ENCODE data around the gene ZNF675. TPM values are rescaled to one million over a fixed set of nuclear protein-coding genes. Genes with fewer than 3 reads are reported as not detected.
"Not testable (repeated sequence)": the region's sequence is repeated elsewhere in the genome, so short reads cannot be mapped to it uniquely, and the experiment has no call there.

Gene ZNF675
- 10 to 100 TPM; 17.1 to 21.0 TPM for total RNA-seq

DNA sequence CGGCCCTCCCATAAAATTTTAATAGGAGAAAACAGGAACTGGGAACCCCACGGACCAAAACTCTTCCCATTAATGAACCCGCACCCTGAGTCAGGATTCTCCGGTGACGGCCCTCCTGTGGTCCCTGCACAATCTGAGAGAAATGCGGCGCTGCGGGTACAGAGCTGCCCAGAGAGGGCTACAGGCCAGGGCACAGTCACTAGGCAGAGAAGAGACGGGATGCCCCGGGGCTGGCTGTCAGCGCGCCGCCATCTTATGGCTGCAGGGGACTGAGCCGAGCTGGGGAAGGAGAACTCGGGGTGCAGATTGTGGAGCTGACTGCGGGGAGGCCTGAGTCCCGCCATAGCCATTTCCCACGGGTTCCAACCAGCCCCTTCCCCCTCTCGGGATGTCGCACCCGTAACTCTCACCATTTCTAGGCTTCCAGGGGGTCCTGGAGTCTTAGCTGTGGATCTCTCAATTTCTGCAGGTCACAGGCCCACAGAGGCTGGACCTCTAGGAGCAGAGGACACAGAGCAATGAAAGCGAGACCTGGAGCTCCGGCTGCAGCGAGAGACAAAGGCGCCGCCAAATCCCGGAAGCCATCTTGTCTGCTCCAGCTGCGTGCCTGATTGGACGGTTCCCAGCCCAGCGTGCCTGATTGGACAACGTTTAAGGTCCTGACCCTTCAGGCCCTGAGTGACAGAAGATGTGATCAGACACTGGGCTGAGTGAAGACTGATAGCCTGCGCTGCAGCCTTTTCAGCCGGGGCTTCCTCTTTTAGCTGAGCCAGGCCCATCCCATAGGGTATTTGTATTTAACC, at the start of gene ZNF675:
Gene ZNF675, minus strand, starts transcription at position 592 of the 803 bp plus-strand sequence. Its CDS starts 179 bp downstream, at position 413.
- intact Hi-C loops (cut with micrococcal nuclease) = loop anchor here (1.0 to 2.0 kb wide), 5 partner anchors 71 to 414 kb away; partner anchors contain the start of genes ZNF681, ZNF726 and ZNF91
- peaks cover 38% of the 10 kb centered on the region for H3K4me1 Mint-ChIP-seq (ENCODE audit: low read depth)
- peaks cover 24% of the 10 kb centered on the region for H3K36me3 Mint-ChIP-seq
- H3K4me3 Mint-ChIP-seq = peak within 1 kb of the TSS; percentile 97
- no peaks in the 10 kb centered on the region for H3K9me3 Mint-ChIP-seq
- H3K27me3 Mint-ChIP-seq = no peaks in the 10 kb centered on the region
- peak within 1 kb of the TSS; percentile 97 for H3K27ac Mint-ChIP-seq
- ChIA-PET CTCF (interaction anchor here (0.7 to 1.4 kb wide), 3 partner anchors 72 to 228 kb away, joined by 3 to 5 read pairs (median 4); partner anchors contain the start of genes ZNF681 and ZNF726), POLR2A (interaction anchor here (0.8 to 2.2 kb wide), 7 partner anchors 12 to 413 kb away, joined by 3 to 15 read pairs (median 6); partner anchors contain the start of genes ZNF681, ZNF726 and ZNF91)
- DNase-seq = peak; percentile 93

DNA sequence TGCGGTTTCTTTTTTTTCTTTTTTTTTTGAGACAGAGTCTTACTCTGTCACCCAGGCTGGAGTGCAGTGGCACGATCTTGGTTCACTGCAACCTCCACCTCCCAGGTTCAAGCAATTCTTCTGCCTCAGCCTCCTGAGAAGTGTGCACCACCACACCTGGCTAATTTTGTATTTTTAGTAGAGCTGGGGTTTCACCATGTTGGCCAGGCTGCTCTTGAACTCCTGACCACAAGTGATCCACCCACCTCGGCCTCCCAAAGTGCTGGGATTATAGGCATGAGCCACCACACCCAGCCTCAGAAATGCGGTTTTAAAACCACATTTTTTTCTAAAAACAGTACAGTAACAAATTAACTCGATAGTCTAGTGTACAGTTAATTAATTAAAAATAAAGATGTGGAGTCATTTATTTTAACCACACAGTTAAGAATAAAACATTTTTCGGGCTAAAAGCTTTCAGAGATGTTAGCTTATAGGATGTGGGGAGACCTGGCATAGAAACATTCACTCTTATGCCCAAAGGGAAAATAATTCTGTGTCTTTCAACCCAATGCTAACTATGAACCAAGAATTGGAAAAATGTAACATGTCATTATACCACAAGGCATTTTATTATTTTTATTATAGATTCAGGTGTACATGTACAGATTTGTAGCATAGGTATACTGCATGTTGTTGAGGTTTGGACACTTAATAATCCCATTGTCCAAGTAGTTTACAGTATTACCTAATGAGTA, 43.9 kb upstream of the ZNF675 start:
- intact Hi-C loops (cut with micrococcal nuclease); POLR2A ChIA-PET; H3K27me3 Mint-ChIP-seq; H3K4me1 Mint-ChIP-seq (ENCODE audit: low read depth); H3K4me3 Mint-ChIP-seq; H3K27ac Mint-ChIP-seq; CTCF ChIA-PET; DNase-seq: not testable (repeated sequence)
- Mint-ChIP-seq H3K9me3 (peaks cover 25% of the 10 kb centered on the region), H3K36me3 (peaks cover 11% of the 10 kb centered on the region)

DNA sequence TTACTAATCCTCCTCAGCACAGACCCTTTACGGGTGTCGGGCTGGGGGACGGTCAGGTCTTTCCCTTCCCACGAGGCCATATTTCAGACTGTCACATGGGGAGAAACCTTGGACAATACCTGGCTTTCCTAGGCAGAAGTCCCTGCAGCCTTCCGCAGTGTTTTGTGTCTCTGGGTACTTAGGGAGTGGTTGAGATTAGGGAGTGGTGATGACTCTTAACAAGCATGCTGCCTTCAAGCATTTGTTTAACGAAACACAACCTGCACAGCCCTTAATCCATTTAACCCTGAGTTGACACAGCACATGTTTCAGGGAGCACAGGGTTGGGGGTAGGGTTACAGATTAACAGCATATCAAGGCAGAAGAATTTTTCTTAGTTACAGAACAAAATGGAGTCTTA, 37.1 kb upstream of the ZNF675 start:
- intact Hi-C loops (cut with micrococcal nuclease); H3K36me3 Mint-ChIP-seq: not testable (repeated sequence)

DNA sequence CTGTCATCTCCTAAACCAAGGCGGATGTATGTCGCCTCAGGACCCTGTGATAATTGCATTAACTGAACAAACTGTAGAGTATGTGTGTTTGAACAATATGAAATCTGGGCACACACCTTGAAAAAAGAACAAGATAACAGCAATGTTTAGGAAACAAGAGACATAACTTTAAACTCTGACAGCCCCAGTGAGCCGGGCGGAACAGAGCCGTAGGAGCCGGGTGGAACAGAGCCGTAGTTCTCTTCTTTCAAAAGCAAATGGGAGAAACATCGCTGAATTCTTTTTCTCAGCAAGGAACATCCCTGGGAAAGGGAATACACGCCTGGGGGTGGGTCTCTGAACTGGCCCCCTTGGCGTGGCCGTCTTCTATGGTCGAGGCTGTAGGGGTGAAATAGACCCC, 31.8 kb upstream of the ZNF675 start:
- intact Hi-C loops (cut with micrococcal nuclease) = no loop called here
- CTCF ChIA-PET = no interaction called here
- H3K27me3 Mint-ChIP-seq = peaks cover 9% of the 10 kb centered on the region
- H3K36me3 Mint-ChIP-seq = no peaks in the 10 kb centered on the region
- H3K9me3 Mint-ChIP-seq = no peaks in the 10 kb centered on the region
- POLR2A ChIA-PET = no interaction called here
- peaks cover 6% of the 10 kb centered on the region for H3K4me1 Mint-ChIP-seq (ENCODE audit: low read depth)
- no peak for DNase-seq
- H3K4me3 Mint-ChIP-seq = no peak overlapping the region
- H3K27ac Mint-ChIP-seq = no peak overlapping the region

More for the DNA sequence above, 37.1 kb upstream of the ZNF675 start:
- H3K4me1 Mint-ChIP-seq (ENCODE audit: low read depth); H3K9me3 Mint-ChIP-seq; H3K27me3 Mint-ChIP-seq; POLR2A ChIA-PET; H3K4me3 Mint-ChIP-seq; CTCF ChIA-PET; H3K27ac Mint-ChIP-seq; DNase-seq: not testable (repeated sequence)

DNA sequence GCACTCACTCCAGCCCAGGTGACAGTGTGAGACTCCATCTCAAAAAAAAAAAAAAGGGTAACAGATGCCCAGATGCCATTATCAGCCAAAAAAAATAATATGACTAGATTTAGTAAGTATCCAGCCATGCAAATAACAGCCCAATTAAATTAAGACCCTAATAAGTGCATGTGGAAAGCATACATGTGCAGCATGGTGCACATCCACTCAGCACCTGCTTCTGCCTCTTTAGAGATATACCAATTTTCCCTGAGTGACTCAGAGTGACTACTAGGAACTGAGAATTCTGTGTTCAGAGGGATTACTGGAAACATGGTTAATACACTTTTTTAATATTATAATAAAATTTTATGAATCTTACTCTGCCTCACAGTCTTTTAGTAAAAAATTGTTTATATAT, 29.8 kb upstream of the ZNF675 start:
- H3K9me3 Mint-ChIP-seq = no peaks in the 10 kb centered on the region
- intact Hi-C loops (cut with micrococcal nuclease) = no loop called here
- CTCF ChIA-PET = no interaction called here
- POLR2A ChIA-PET = no interaction called here
- H3K36me3 Mint-ChIP-seq = no peaks in the 10 kb centered on the region
- peaks cover 6% of the 10 kb centered on the region for H3K4me1 Mint-ChIP-seq (ENCODE audit: low read depth)
- no peak overlapping the region for H3K27ac Mint-ChIP-seq
- H3K27me3 Mint-ChIP-seq = peaks cover 8% of the 10 kb centered on the region
- H3K4me3 Mint-ChIP-seq = no peak overlapping the region
- DNase-seq = no peak

DNA sequence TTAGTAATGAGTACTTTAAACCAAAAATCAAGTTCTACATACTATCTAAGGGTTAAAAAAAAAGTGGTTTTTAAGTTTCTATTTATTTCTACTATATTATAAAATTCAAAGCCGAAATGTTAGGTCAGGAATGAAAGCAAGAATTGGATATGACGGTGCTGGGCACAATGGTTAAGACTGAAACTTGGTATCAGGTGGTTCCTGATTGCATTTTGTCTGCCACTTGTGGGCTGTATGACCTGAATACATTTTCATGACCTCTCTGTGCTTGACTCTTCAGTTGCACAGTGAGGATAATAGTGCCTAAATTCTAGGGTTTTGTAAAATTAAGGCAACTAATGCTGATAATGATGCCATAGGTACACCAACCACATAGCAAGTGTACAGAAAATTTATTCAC, 22.3 kb upstream of the ZNF675 start:
- no peak overlapping the region for H3K4me3 Mint-ChIP-seq
- intact Hi-C loops (cut with micrococcal nuclease) = no loop called here
- H3K27me3 Mint-ChIP-seq = no peaks in the 10 kb centered on the region
- ChIA-PET CTCF (no interaction called here), POLR2A (no interaction called here)
- H3K36me3 Mint-ChIP-seq = no peaks in the 10 kb centered on the region
- peaks cover 5% of the 10 kb centered on the region for H3K9me3 Mint-ChIP-seq
- H3K4me1 Mint-ChIP-seq (ENCODE audit: low read depth) = no peaks in the 10 kb centered on the region
- no peak for DNase-seq
- no peak overlapping the region for H3K27ac Mint-ChIP-seq

DNA sequence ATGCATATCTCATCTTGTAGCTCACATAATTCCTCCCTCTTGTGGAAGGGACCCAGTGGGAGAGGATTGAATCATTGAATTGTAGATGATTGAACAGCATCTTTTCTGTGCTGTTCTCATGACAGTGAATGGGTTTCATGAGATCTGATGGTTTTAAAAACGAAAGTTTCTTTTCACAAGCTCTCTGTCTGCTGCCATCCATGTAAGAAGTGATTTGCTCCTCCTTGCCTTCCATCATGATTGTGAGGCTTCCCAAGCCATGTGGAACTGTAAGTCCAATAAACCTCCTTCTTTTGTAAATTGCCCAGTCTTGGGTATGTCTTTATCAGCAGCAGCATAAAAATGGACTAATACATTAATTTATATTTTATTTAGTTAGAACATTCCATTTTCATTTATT, 19.6 kb upstream of the ZNF675 start:
- no peak overlapping the region for H3K27ac Mint-ChIP-seq
- CTCF ChIA-PET = no interaction called here
- H3K4me3 Mint-ChIP-seq = no peak overlapping the region
- intact Hi-C loops (cut with micrococcal nuclease) = no loop called here
- peaks cover 2% of the 10 kb centered on the region for H3K36me3 Mint-ChIP-seq
- H3K4me1 Mint-ChIP-seq (ENCODE audit: low read depth) = no peaks in the 10 kb centered on the region
- no peak for DNase-seq
- peaks cover 3% of the 10 kb centered on the region for H3K27me3 Mint-ChIP-seq
- H3K9me3 Mint-ChIP-seq = peaks cover 5% of the 10 kb centered on the region
- POLR2A ChIA-PET = no interaction called here

DNA sequence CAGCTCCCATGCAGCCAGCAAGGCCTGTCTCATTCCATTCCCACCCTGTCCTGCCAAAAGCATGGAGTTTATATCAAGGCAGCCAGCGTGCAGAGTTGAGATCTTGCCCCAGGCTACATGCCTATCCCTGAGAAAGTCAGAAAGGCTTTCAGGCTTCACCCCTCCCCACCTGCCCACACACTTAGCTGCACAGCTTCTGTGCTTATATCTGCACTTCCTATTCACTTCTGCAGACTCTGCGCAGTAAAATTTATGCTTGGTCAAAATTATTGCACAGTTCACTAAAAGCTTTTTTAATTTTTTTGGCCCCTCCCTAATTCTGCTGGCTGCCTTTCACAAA, 12.5 kb upstream of the ZNF675 start:
- ChIA-PET POLR2A (interaction anchor here (1.5 kb wide), 1 partner anchor 13 kb away, joined by 3 read pairs; the partner anchor contains the start of gene ZNF675), CTCF (no interaction called here)
- intact Hi-C loops (cut with micrococcal nuclease) = no loop called here
- H3K36me3 Mint-ChIP-seq = peaks cover 2% of the 10 kb centered on the region
- DNase-seq = no peak
- no peak overlapping the region for H3K27ac Mint-ChIP-seq
- H3K9me3 Mint-ChIP-seq = no peaks in the 10 kb centered on the region
- peaks cover 3% of the 10 kb centered on the region for H3K27me3 Mint-ChIP-seq
- H3K4me3 Mint-ChIP-seq = no peak overlapping the region
- no peaks in the 10 kb centered on the region for H3K4me1 Mint-ChIP-seq (ENCODE audit: low read depth)

DNA sequence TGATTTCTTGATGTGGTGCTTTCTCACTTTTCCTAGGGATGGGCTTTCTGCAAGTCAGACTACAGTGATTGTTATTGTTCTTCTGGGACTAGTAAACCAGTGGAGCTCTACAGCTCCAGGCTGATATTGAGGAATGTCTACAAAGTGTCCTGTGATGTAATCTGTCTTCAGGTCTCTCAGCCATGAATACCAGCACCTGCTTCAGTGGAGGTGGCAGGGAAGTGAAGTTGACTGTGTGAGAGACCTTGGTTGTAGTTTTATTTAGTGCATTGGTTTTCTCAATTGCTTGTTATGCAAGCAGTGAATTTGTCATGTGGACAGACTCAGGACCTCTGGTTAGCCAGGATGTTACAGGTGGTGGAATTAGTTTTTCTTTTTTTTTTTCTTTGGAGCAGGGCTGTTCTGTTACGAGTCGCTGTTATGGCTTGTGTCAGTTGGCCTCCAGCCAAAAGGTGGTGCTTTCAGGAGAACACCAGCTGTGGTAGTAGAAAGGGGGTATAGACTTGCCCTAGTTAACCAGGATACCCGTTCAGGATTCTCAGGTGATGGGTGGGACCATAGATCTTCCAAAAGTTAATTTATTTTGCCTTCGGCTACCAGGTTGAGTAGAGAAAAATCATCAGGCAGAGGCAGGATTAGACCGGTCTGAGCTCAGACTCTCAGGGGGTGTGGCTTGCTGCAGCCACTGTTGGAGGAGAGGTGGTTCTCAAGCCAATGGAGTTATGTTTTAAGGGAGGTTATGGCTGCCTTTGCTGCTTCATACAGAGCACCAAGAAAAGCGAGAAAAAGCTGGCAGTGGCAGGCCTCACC, 11.9 kb upstream of the ZNF675 start:
- CTCF ChIA-PET = no interaction called here
- H3K4me3 Mint-ChIP-seq = no peak overlapping the region
- H3K4me1 Mint-ChIP-seq (ENCODE audit: low read depth) = no peaks in the 10 kb centered on the region
- POLR2A ChIA-PET = interaction anchor here (1.5 kb wide), 1 partner anchor 12 kb away, joined by 3 read pairs; the partner anchor contains the start of gene ZNF675
- no peak overlapping the region for H3K27ac Mint-ChIP-seq
- H3K27me3 Mint-ChIP-seq = peaks cover 3% of the 10 kb centered on the region
- H3K36me3 Mint-ChIP-seq = peaks cover 2% of the 10 kb centered on the region
- intact Hi-C loops (cut with micrococcal nuclease) = no loop called here
- no peaks in the 10 kb centered on the region for H3K9me3 Mint-ChIP-seq
- DNase-seq = no peak

DNA sequence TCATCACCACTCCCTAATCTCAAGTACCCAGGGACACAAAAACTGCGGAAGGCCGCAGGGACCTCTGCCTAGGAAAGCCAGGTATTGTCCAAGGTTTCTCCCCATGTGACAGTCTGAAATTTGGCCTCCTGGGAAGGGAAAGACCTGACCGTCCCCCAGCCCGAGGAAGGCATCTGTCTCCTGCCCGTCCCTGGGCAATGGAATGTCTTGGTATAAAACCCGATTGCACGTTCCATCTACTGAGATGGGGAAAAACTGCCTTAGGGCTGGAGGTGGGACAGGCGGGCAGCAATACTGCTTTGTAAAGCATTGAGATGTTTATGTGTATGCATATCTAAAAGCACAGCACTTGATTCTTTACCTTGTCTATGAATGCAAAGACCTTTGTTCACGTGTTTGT, 5.9 kb upstream of the ZNF675 start:
- H3K4me1 Mint-ChIP-seq (ENCODE audit: low read depth); H3K4me3 Mint-ChIP-seq; H3K27me3 Mint-ChIP-seq; H3K36me3 Mint-ChIP-seq; POLR2A ChIA-PET; H3K27ac Mint-ChIP-seq; H3K9me3 Mint-ChIP-seq; DNase-seq; intact Hi-C loops (cut with micrococcal nuclease): not testable (repeated sequence)
- CTCF ChIA-PET = interaction anchor here (0.9 kb wide), 1 partner anchor 443 kb away, joined by 3 read pairs; the partner anchor contains the start of gene ZNF724

DNA sequence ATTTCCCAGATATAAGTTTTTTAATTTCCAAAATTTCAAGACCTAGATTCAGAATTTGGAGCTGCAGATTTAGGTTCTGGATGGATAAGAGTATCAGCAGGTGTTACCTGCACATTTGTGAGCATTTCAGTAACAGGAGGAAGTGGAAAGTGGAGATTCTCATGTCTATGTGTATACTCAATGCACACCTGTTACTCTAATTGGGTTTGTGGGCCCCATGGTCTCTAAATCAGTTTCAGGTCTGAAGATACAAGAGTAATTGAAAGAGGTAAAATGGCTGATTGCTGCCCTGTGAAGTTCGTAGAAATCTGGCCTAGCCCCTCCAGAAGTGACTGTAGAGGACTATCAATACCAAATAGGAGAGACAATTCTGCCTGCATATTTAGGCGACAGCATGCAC, 13.9 kb downstream of the ZNF675 start:
- no peak overlapping the region for H3K4me3 Mint-ChIP-seq
- peaks cover 80% of the 10 kb centered on the region for H3K36me3 Mint-ChIP-seq
- peaks cover 37% of the 10 kb centered on the region for H3K4me1 Mint-ChIP-seq (ENCODE audit: low read depth)

DNA sequence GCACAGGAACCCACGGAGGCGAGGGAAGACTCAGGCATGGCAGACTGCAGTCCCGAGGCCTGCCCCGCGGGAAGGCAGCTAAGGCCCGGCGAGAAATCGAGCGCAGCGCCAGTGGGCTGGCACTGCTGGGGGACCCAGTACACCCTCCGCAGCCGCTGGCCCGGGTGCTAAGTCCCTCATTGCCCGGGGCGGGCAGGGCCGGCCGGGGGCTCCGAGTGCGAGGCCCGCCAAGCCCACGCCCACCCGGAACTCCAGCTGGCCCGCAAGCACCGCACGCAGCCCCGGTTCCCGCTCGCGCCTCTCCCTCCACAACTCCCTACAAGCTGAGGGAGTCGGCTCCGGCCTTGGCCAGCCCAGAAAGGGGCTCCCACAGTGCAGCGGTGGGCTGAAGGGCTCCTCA, 18.4 kb downstream of the ZNF675 start:
- Mint-ChIP-seq H3K9me3 (peaks cover 79% of the 10 kb centered on the region), H3K36me3 (peaks cover 92% of the 10 kb centered on the region), H3K4me1 (ENCODE audit: low read depth) (peaks cover 16% of the 10 kb centered on the region)
- H3K27me3 Mint-ChIP-seq; H3K4me3 Mint-ChIP-seq; intact Hi-C loops (cut with micrococcal nuclease); CTCF ChIA-PET; H3K27ac Mint-ChIP-seq; POLR2A ChIA-PET; DNase-seq: not testable (repeated sequence)

More for the DNA sequence above, 13.9 kb downstream of the ZNF675 start:
- Mint-ChIP-seq H3K27me3 (no peaks in the 10 kb centered on the region), H3K27ac (no peak overlapping the region), H3K9me3 (peaks cover 66% of the 10 kb centered on the region)
- intact Hi-C loops (cut with micrococcal nuclease) = no loop called here
- no peak for DNase-seq
- ChIA-PET POLR2A (no interaction called here), CTCF (interaction anchor here (1.4 kb wide), 1 partner anchor 85 kb away, joined by 4 read pairs; the partner anchor contains the start of gene ZNF681)
